Breast epithelium (tissue), 3 donors: ENCODE results near the gene C9orf152.

ENCODE experiments used
- CTCF ChIP-seq, 3 donors: fragments of 450-650 bp; IDR thresholded peaks; one replicate each; pipeline ENCODE4 v1.5.1; 2016 to 2017; ENCODE audit warnings: antibody characterized with exemption in 3 of 3, mild to moderate bottlenecking in 3 of 3, moderate library complexity in 3 of 3
- POLR2A ChIP-seq: fragments of 450-650 bp; IDR thresholded peaks from one replicate; pipeline ENCODE4 v1.6.1; 2016; ENCODE audit warnings: antibody characterized with exemption, mild to moderate bottlenecking, moderate library complexity
- POLR2AphosphoS5 ChIP-seq, 3 donors: sonication (generic); formaldehyde crosslinking; IDR thresholded peaks; one replicate each; pipeline ENCODE4 v1.6.1; 2017; ENCODE audit warnings: antibody characterized with exemption in 3 of 3

- TF ChIP-seq CTCF (IDR thresholded peaks at IDR 0.05), result no peak
- no peak for TF ChIP-seq POLR2AphosphoS5 (IDR thresholded peaks at IDR 0.05)
- no peak for TF ChIP-seq POLR2A
These were observed 16.3 kb downstream of the C9orf152 start for GRCh38 chr9:110191615-110192014.
